Measurements from ENCODE around the gene IFI30.

The IFI30 gene

GRCh38 chr19:18225702-18226468 lies 52.3 kb downstream of the IFI30 start, which contains the start of gene PDE4C:
Gene PDE4C, minus strand, starts transcription at chr19:18226438. Its CDS starts 23 bp downstream, at chr19:18226415.
- no peak for DNase-seq (ENCODE audit: low read depth in 2 of 2)

- DNase-seq (ENCODE audit: low read depth in 2 of 2) = no peak
These were observed 53.6 kb downstream of the IFI30 start for GRCh38 chr19:18226956-18227780.
